NCI-H82 (cell line): ENCODE measurements around the gene C5AR1.
"Not testable (repeated sequence)": the region's sequence is repeated elsewhere in the genome, so short reads cannot be mapped to it uniquely, and the experiment has no call there.

Source experiments
- DNase-seq: peaks from one replicate; lab custom pipeline; 2025; lab: John Stamatoyannopoulos, UW

C5AR1 gene

GRCh38 chr19:47331931-47332547 lies 22.4 kb downstream of the C5AR1 start, which contains the start of gene C5AR2:
TSS of gene C5AR2 (plus strand) at chr19:47332175. CDS start at chr19:47340800, 8,625 bp downstream.
- no peak for DNase-seq

GRCh38 chr19:47336765-47337718 lies 27.4 kb downstream of the C5AR1 start:
- DNase-seq = not testable (repeated sequence)

- no peak for DNase-seq
These were observed 29.7 kb downstream of the C5AR1 start for GRCh38 chr19:47339196-47339880.

- DNase-seq = no peak
These were observed 31.0 kb downstream of the C5AR1 start for GRCh38 chr19:47340477-47341208.

- no peak for DNase-seq
These were observed 32.1 kb downstream of the C5AR1 start for GRCh38 chr19:47341734-47342133.

GRCh38 chr19:47343194-47343802 lies 33.6 kb downstream of the C5AR1 start:
- no peak for DNase-seq

- no peak for DNase-seq
These were observed 34.8 kb downstream of the C5AR1 start for GRCh38 chr19:47344425-47344824.

GRCh38 chr19:47346024-47346423 lies 36.4 kb downstream of the C5AR1 start:
- DNase-seq = not testable (repeated sequence)

- DNase-seq = peak; percentile 100
These were observed 39.4 kb downstream of the C5AR1 start, which contains the start of gene DHX34 for GRCh38 chr19:47348819-47349795. TSS of gene DHX34 (plus strand) at chr19:47349315. CDS start at chr19:47353031, 3,716 bp downstream.

GRCh38 chr19:47350630-47351029 lies 41.0 kb downstream of the C5AR1 start:
- no peak for DNase-seq

GRCh38 chr19:47351548-47351947 lies 41.9 kb downstream of the C5AR1 start:
- peak; percentile 81 for DNase-seq

GRCh38 chr19:47352095-47352494 lies 42.4 kb downstream of the C5AR1 start:
- DNase-seq = no peak

- DNase-seq = no peak
These were observed 43.6 kb downstream of the C5AR1 start for GRCh38 chr19:47353307-47353712.

- DNase-seq = no peak
These were observed 47.2 kb downstream of the C5AR1 start for GRCh38 chr19:47356900-47357299.

GRCh38 chr19:47357788-47358680 lies 48.4 kb downstream of the C5AR1 start:
- peak; percentile 42 for DNase-seq

- peak; percentile 49 for DNase-seq
These were observed 49.3 kb downstream of the C5AR1 start for GRCh38 chr19:47358936-47359335.

- DNase-seq = no peak
These were observed 52.7 kb downstream of the C5AR1 start for GRCh38 chr19:47362321-47362720.

- DNase-seq = peak; percentile 29
These were observed 54.3 kb downstream of the C5AR1 start for GRCh38 chr19:47363758-47364531.
